Measurements from ENCODE around the gene XPO6.

Gene XPO6

GRCh38 chr16:28179354-28179753 is 32.4 kb downstream of the XPO6 start:
- no peak for TF ChIP-seq CTCF (IDR thresholded peaks at IDR 0.05; ENCODE audit: insufficient read depth, low read depth, low read length, missing control alignments)
- H3K4me3 ChIP-seq (ENCODE audit: low read depth, low read length): no peak overlapping the region
- peak; percentile 38 for DNase-seq (ENCODE audit: low read depth)

- DNase-seq (ENCODE audit: low read depth): no peak
- H3K4me3 ChIP-seq (ENCODE audit: low read depth, low read length): no peak overlapping the region
- TF ChIP-seq CTCF (IDR thresholded peaks at IDR 0.05; ENCODE audit: insufficient read depth, low read depth, low read length, missing control alignments): no peak
Observed at GRCh38 chr16:28175715-28176114, 36.0 kb downstream of the XPO6 start.

GRCh38 chr16:28172336-28172735 is 39.4 kb downstream of the XPO6 start:
- no peak overlapping the region for H3K4me3 ChIP-seq (ENCODE audit: low read depth, low read length)
- DNase-seq (ENCODE audit: low read depth): no peak
- no peak for TF ChIP-seq CTCF (IDR thresholded peaks at IDR 0.05; ENCODE audit: insufficient read depth, low read depth, low read length, missing control alignments)

- no peak for DNase-seq (ENCODE audit: low read depth)
- no peak for TF ChIP-seq CTCF (IDR thresholded peaks at IDR 0.05; ENCODE audit: insufficient read depth, low read depth, low read length, missing control alignments)
- H3K4me3 ChIP-seq (ENCODE audit: low read depth, low read length): no peak overlapping the region
Observed at GRCh38 chr16:28171816-28172215, 39.9 kb downstream of the XPO6 start.

- H3K4me3 ChIP-seq (ENCODE audit: low read depth, low read length): no peak overlapping the region
- no peak for TF ChIP-seq CTCF (IDR thresholded peaks at IDR 0.05; ENCODE audit: insufficient read depth, low read depth, low read length, missing control alignments)
- no peak for DNase-seq (ENCODE audit: low read depth)
Observed at GRCh38 chr16:28168991-28169554, 42.7 kb downstream of the XPO6 start.

GRCh38 chr16:28167730-28168129 is 44.0 kb downstream of the XPO6 start:
- TF ChIP-seq CTCF (IDR thresholded peaks at IDR 0.05; ENCODE audit: insufficient read depth, low read depth, low read length, missing control alignments): no peak
- no peak for DNase-seq (ENCODE audit: low read depth)
- H3K4me3 ChIP-seq (ENCODE audit: low read depth, low read length): no peak overlapping the region

- H3K4me3 ChIP-seq (ENCODE audit: low read depth, low read length): no peak overlapping the region
- no peak for DNase-seq (ENCODE audit: low read depth)
- no peak for TF ChIP-seq CTCF (IDR thresholded peaks at IDR 0.05; ENCODE audit: insufficient read depth, low read depth, low read length, missing control alignments)
Observed at GRCh38 chr16:28167221-28167620, 44.5 kb downstream of the XPO6 start.

All from GM12865 (cell line).